HepG2 (cell line): ENCODE measurements around the gene ADCY5. TPM values are rescaled to one million over a fixed set of nuclear protein-coding genes. Genes with fewer than 3 reads are reported as not detected.

Source experiments
- ATAC-seq: fragments of 200-7000 bp; cut with Tn5 transposase; 3 replicates; pipeline ENCODE4 v1.9.1; 2020; ENCODE audit warnings: mild to moderate bottlenecking, moderate library complexity
- BruUV-seq: library from RNA; stranded (reverse); fragments of 400-500 nt; replicated peaks from 2 replicates; lab custom pipeline; 2021; lab: Mats Ljungman, UMichigan
- CTCF ChIA-PET: fragments of 300-600 bp; formaldehyde crosslinking; extraction: SDS; loops from one replicate; lab custom pipeline; 2021; ENCODE audit warnings: low total read pairs, inconsistent platforms, low intra/inter-chr PET ratio; lab: Yijun Ruan, JAX
- POLR2A ChIA-PET: fragments of 350-600 bp; sonication (Branson Sonifier 250); formaldehyde crosslinking; loops from one replicate; lab custom pipeline; 2020; ENCODE audit warnings: antibody characterized with exemption, inconsistent platforms; lab: Yijun Ruan, JAX
- DNase-seq: peaks from one replicate; pipeline ENCODE4 v3.0.0-alpha.2; 2015; ENCODE audit warnings: low spot score
- FAIRE-seq: peaks from 3 replicates; lab custom pipeline; 2011; peaks lifted over from hg19 to GRCh38; lab: Jason Lieb, UNC
- H2AFZ ChIP-seq: one replicate; pipeline ENCODE4 v1.6.1; 2011; ENCODE audit warnings: low read length, inconsistent platforms
- H3K27ac ChIP-seq: fragments of 300-600 bp; 3 replicates; pipeline ENCODE4 v1.8.0; 2011; ENCODE audit warnings: mixed run types, mild to moderate bottlenecking, mixed read lengths, low read length, inconsistent platforms; ENCODE audit not compliant: insufficient read depth; ENCODE audit errors: extremely low read length
- H3K27me3 ChIP-seq, 2 experiments: fragments of 200-600 bp in 1 of 2; 2 replicates in 1 of 2; 3 replicates in 1 of 2; pipeline versions ENCODE4 v1.6.0 to v1.8.0; 2011; ENCODE audit warnings: low read length in 2 of 2, mild to moderate bottlenecking in 2 of 2, moderate library complexity in 2 of 2, inconsistent platforms in 1 of 2; ENCODE audit not compliant: insufficient read depth in 2 of 2, control insufficient read depth in 1 of 2
- H3K36me3 ChIP-seq, 2 experiments: fragments of 200-600 bp in 1 of 2; replicated peaks in 1 of 2; 2 replicates in 1 of 2; 3 replicates in 1 of 2; pipeline versions ENCODE4 v1.5.1 to v1.8.0; 2011; ENCODE audit warnings: low read length in 2 of 2, inconsistent platforms in 1 of 2; ENCODE audit not compliant: insufficient read depth in 2 of 2, control insufficient read depth in 1 of 2
- H3K4me1 ChIP-seq: 2 replicates; pipeline ENCODE4 v1.5.1; 2012; ENCODE audit warnings: low read length, inconsistent platforms; ENCODE audit not compliant: insufficient read depth
- H3K4me2 ChIP-seq: 2 replicates; pipeline ENCODE4 v1.6.0; 2011; ENCODE audit warnings: low read depth, low read length, inconsistent platforms
- H3K4me3 ChIP-seq, 3 experiments: fragments of 200-600 bp in 1 of 3; sonication (generic), shearing (Covaris generic) in 1 of 3; replicated peaks in 1 of 3; 2 replicates each; pipeline ENCODE4 v1.5.1; 2011 to 2016; ENCODE audit warnings: low read length in 3 of 3, inconsistent platforms in 2 of 3, low read depth in 2 of 3, mild to moderate bottlenecking in 2 of 3, control low read depth in 1 of 3, mixed read lengths in 1 of 3; ENCODE audit not compliant: insufficient read depth in 1 of 3
- H3K79me2 ChIP-seq: one replicate; pipeline ENCODE4 v1.6.1; 2011; ENCODE audit warnings: low read length, inconsistent platforms; ENCODE audit not compliant: insufficient read depth
- H3K9ac ChIP-seq: 2 replicates; pipeline ENCODE4 v1.6.0; 2011; ENCODE audit warnings: mild to moderate bottlenecking, low read depth, low read length, inconsistent platforms; ENCODE audit not compliant: insufficient read depth
- H3K9me3 ChIP-seq: 2 replicates; pipeline ENCODE4 v1.5.1; 2012; ENCODE audit warnings: mild to moderate bottlenecking, low read length
- H4K20me1 ChIP-seq: 2 replicates; pipeline ENCODE4 v1.6.0; 2011; ENCODE audit warnings: inconsistent platforms, mild to moderate bottlenecking, low read length, moderate library complexity; ENCODE audit not compliant: insufficient read depth
- FOXP1 ChIP-seq, 2 experiments: fragments of 450-650 bp in 1 of 2; IDR thresholded peaks; 2 replicates each; pipeline ENCODE4 v1.6.1; 2017 to 2018; ENCODE audit warnings: antibody characterized with exemption in 1 of 2
- RFX1 ChIP-seq: fragments of 450-650 bp; IDR thresholded peaks from 2 replicates; pipeline ENCODE4 v1.6.1; 2017
- RFX3 ChIP-seq: IDR thresholded peaks from 2 replicates; pipeline ENCODE4 v1.6.1; 2016; ENCODE audit warnings: missing biosample characterization, missing genetic modification reagents
- TCF7L2 ChIP-seq: IDR thresholded peaks from 2 replicates; pipeline ENCODE4 v1.6.1; 2011; ENCODE audit warnings: mild to moderate bottlenecking, low read depth, low read length, moderate library complexity
- YEATS4 ChIP-seq: sonication (generic); formaldehyde crosslinking; IDR thresholded peaks from 2 replicates; pipeline ENCODE4 v1.4.0; 2020; ENCODE audit warnings: missing genetic modification reagents, borderline replicate concordance
- WGBS: methylation state at CpG from one replicate; pipeline ENCODE4 v1.1.6; 2017; ENCODE audit warnings: low lambda C conversion rate; 5-methylcytosine and 5-hydroxymethylcytosine counted together
- in situ Hi-C: cut with HindIII; loops from 2 replicates; pipeline ENCODE4 v1.10.0; 2017; ENCODE audit warnings: low pct_unique_long_range_greater_than_20kb; ENCODE audit not compliant: extremely low pct_ligation_motif_present
- intact Hi-C: fragments of 100-400 bp; cut with micrococcal nuclease; formaldehyde crosslinking; loops from one replicate; pipeline ENCODE4 v1.10.0; 2022; ENCODE audit not compliant: unreplicated experiment
- polyA plus RNA-seq, 8 experiments: library from polyadenylated mRNA; depleted of rRNA in 3 of 8; stranded (reverse) in 7 of 8; unstranded in 1 of 8; fragments of >200 nt; fragmentation: Illumina TruSeq in 4 of 8; extraction: Trizol in 4 of 8; gene quantifications; 2 replicates each; pipeline versions ENCODE4 v1.2.1 to v1.2.3, GENCODE V29; 2011 to 2016; ENCODE audit warnings: low read depth in 4 of 8, missing spikeins in 1 of 8, mixed read lengths in 1 of 8; ENCODE audit not compliant: insufficient read depth in 1 of 8
- total RNA-seq, 5 experiments: library from RNA; depleted of rRNA; stranded (reverse); fragments of >200 nt; fragmentation: Illumina TruSeq; extraction: Trizol; gene quantifications; 2 replicates each; pipeline ENCODE4 v1.2.3, GENCODE V29; 2016; ENCODE audit warnings: low read depth in 1 of 5
- TF ChIP-seq, protein P1 (sequence below): IDR thresholded peaks from 2 replicates; pipeline ENCODE4 v1.6.1; 2018; ENCODE audit warnings: missing genetic modification reagents, mild to moderate bottlenecking, missing compliant biosample characterization
- TF ChIP-seq, protein P2 (sequence below): sonication (generic); formaldehyde crosslinking; IDR thresholded peaks from 2 replicates; pipeline ENCODE4 v1.5.1; 2020; ENCODE audit warnings: missing genetic modification reagents, mild to moderate bottlenecking, borderline replicate concordance
- TF ChIP-seq, protein P3 (sequence below): sonication (generic); formaldehyde crosslinking; IDR thresholded peaks from 2 replicates; pipeline ENCODE4 v1.8.0; 2022; ENCODE audit warnings: missing genetic modification reagents, mild to moderate bottlenecking, borderline replicate concordance

ADCY5 gene
- total and polyA plus RNA-seq, 2 of the 13 experiments (the other 11 are each of a cell fraction or from before 2014, with no cell fraction given), result not detected

DNA sequence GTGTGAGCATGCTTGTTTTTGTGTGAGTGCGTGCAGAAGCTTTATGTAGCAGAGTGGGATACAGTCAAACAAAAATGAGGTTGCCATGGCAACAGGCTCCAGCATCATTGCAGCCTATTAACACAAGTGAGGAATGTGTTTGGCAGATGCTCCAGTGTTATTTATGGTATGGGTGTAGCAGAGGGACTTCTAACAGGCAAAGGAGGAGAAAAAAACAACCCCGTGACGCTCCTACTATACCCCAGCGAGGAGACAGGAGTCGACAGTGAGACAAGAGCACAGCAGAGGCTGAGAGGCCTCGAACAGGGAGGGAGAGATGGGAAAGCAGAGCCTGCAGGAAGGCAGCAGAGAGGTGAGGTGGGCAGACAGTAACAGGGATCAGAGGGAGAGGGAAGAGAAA lies 4.9 kb downstream of the ADCY5 start:
- no peak overlapping the region for H3K4me2 ChIP-seq
- H3K9me3 ChIP-seq, result no peaks in the 10 kb centered on the region
- H2AFZ ChIP-seq, result no peak overlapping the region
- intact Hi-C loops (no loop called here), in situ Hi-C loops (no loop called here)
- DNase-seq (no peak), FAIRE-seq (no peak), ATAC-seq (no peak)
- H3K79me2 ChIP-seq, result no peaks in the 10 kb centered on the region
- peaks cover 0 to 44% of the 10 kb centered on the region in 2 experiments; a peak in 4 of 5 replicates for H3K27me3 ChIP-seq
- no peaks in the 10 kb centered on the region for H3K36me3 ChIP-seq
- H3K9ac ChIP-seq, result no peak overlapping the region
- CTCF ChIA-PET, result no interaction called here
- no peak overlapping the region for H3K4me3 ChIP-seq
- H4K20me1 ChIP-seq, result no peaks in the 10 kb centered on the region
- H3K4me1 ChIP-seq, result no peaks in the 10 kb centered on the region
- H3K27ac ChIP-seq, result no peak overlapping the region
- 6% methylated on average over 6 of the region's 6 CpGs for WGBS
- TF ChIP-seq, protein P1, sequence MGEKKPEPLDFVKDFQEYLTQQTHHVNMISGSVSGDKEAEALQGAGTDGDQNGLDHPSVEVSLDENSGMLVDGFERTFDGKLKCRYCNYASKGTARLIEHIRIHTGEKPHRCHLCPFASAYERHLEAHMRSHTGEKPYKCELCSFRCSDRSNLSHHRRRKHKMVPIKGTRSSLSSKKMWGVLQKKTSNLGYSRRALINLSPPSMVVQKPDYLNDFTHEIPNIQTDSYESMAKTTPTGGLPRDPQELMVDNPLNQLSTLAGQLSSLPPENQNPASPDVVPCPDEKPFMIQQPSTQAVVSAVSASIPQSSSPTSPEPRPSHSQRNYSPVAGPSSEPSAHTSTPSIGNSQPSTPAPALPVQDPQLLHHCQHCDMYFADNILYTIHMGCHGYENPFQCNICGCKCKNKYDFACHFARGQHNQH (CRISPR knock-in tag), result no peak
- TF ChIP-seq, protein P2, sequence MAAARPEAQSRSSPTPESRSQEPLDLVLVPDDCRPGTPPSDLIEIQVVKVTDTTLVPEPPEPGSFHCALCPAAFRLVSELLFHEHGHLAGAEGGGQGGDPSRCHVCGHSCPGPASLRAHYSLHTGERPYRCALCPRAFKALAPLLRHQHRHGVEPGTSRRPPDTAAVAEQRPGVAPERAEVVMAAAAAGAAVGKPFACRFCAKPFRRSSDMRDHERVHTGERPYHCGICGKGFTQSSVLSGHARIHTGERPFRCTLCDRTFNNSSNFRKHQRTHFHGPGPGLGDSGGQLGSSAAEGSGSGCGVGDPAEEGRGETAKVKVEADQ, result no peak
- TF ChIP-seq RFX1, result peak; percentile 57
- TF ChIP-seq TCF7L2, result no peak
- TF ChIP-seq RFX3 (CRISPR knock-in tag), result peak; percentile 32; the same call in 1 of the 2 replicates
- BruUV-seq, result no TSS peak
- POLR2A ChIA-PET, result no interaction called here

DNA sequence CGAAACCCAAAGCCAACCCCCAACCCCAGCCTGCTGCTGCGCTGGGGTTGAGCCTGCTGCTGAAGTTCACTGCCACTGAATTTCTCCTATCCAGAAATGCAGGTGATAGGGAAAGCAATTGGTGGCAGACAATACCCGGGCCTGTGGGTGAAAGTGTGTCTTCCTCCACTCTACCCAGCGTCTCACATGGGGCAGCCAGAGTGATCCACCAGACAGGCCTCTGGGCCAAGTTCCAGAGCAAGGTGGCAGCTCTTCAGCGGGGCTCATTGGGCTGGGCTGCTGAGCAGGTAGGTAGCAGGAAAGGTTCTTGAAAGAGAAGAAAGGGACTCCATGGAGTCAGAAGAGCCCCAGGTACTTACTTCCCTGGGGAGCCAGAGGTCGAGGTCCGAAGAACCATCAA lies 6.0 kb downstream of the ADCY5 start:
- no peak for FAIRE-seq
- BruUV-seq, result no TSS peak
- no peaks in the 10 kb centered on the region for H3K79me2 ChIP-seq
- no peak for DNase-seq
- no peaks in the 10 kb centered on the region for H4K20me1 ChIP-seq
- ChIA-PET POLR2A (no interaction called here), CTCF (no interaction called here)
- no peak overlapping the region for H3K27ac ChIP-seq
- no peak overlapping the region for H3K4me3 ChIP-seq
- no peaks in the 10 kb centered on the region for H3K4me1 ChIP-seq
- in situ Hi-C loops, result no loop called here
- intact Hi-C loops, result no loop called here
- WGBS, result 31% methylated on average over 4 of the region's 7 CpGs
- H3K4me2 ChIP-seq, result no peak overlapping the region
- no peak for ATAC-seq
- no peak overlapping the region for H2AFZ ChIP-seq
- H3K9me3 ChIP-seq, result no peaks in the 10 kb centered on the region
- H3K27me3 ChIP-seq, result peaks cover 0 to 40% of the 10 kb centered on the region in 2 experiments; a peak in 4 of 5 replicates
- H3K36me3 ChIP-seq, result no peaks in the 10 kb centered on the region
- TF ChIP-seq FOXP1 (IDR thresholded peaks at IDR 0.05) (no peak), FOXP1 (CRISPR knock-in tag; IDR thresholded peaks at IDR 0.05) (no peak), YEATS4 (CRISPR knock-in tag) (no peak)
- TF ChIP-seq, protein P3, sequence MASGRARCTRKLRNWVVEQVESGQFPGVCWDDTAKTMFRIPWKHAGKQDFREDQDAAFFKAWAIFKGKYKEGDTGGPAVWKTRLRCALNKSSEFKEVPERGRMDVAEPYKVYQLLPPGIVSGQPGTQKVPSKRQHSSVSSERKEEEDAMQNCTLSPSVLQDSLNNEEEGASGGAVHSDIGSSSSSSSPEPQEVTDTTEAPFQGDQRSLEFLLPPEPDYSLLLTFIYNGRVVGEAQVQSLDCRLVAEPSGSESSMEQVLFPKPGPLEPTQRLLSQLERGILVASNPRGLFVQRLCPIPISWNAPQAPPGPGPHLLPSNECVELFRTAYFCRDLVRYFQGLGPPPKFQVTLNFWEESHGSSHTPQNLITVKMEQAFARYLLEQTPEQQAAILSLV (CRISPR knock-in tag), result no peak
- H3K9ac ChIP-seq, result no peak overlapping the region
